Natural killer cell (primary cell): ENCODE results near the gene GALNT17. TPM values are rescaled to one million over a fixed set of nuclear protein-coding genes. Genes with fewer than 3 reads are reported as not detected.

Source experiments
- ATAC-seq, 3 donors: fragments of 150-1000 bp in 2 of 3; fragments of 200-7000 bp in 1 of 3; cut with Tn5 transposase; 1 replicate in 1 of 3; 2 replicates in 2 of 3; pipeline ENCODE4 v1.10.0; 2021; ENCODE audit warnings: mild to moderate bottlenecking in 2 of 3, moderate library complexity in 2 of 3
- DNase-seq, 2 donors: peaks; one replicate each; pipeline versions ENCODE4 v3.0.0 to v3.0.0-alpha.2; 2013 to 2021; ENCODE audit warnings: mixed read lengths in 1 of 2
- H3K27ac ChIP-seq: one replicate; pipeline ENCODE4 v1.5.1; 2013; ENCODE audit warnings: mild to moderate bottlenecking, low read length
- H3K27me3 ChIP-seq: one replicate; pipeline ENCODE4 v1.6.1; 2013; ENCODE audit warnings: low read length; ENCODE audit not compliant: control insufficient read depth, insufficient read depth
- H3K36me3 ChIP-seq: one replicate; pipeline ENCODE4 v1.6.1; 2013; ENCODE audit warnings: low read length; ENCODE audit not compliant: control insufficient read depth, insufficient read depth
- H3K4me1 ChIP-seq: one replicate; pipeline ENCODE4 v1.6.1; 2013; ENCODE audit warnings: low read length; ENCODE audit not compliant: control insufficient read depth, insufficient read depth
- H3K4me3 ChIP-seq: one replicate; pipeline ENCODE4 v1.5.1; 2013; ENCODE audit warnings: low read length
- H3K9me3 ChIP-seq: one replicate; pipeline ENCODE4 v1.6.1; 2013; ENCODE audit warnings: low read length; ENCODE audit not compliant: control insufficient read depth, insufficient read depth
- H3K27ac Mint-ChIP-seq, 2 donors: one replicate each; pipeline ENCODE4 v1.8.0; 2022; ENCODE audit warnings: mild to moderate bottlenecking in 2 of 2, mixed read lengths in 2 of 2, moderate library complexity in 1 of 2
- H3K27me3 Mint-ChIP-seq, 2 donors: one replicate each; pipeline ENCODE4 v1.8.0; 2022; ENCODE audit warnings: low read depth in 2 of 2, mixed read lengths in 2 of 2
- H3K36me3 Mint-ChIP-seq: one replicate; pipeline ENCODE4 v1.8.0; 2022; ENCODE audit warnings: mixed read lengths
- H3K4me1 Mint-ChIP-seq, 2 donors: one replicate each; pipeline ENCODE4 v1.8.0; 2022; ENCODE audit warnings: mixed read lengths in 2 of 2
- H3K4me3 Mint-ChIP-seq: one replicate; pipeline ENCODE4 v1.8.0; 2022; ENCODE audit warnings: mild to moderate bottlenecking, moderate library complexity, mixed read lengths
- H3K9me3 Mint-ChIP-seq, 2 donors: one replicate each; pipeline ENCODE4 v1.8.0; 2022; ENCODE audit warnings: mixed read lengths in 2 of 2
- CTCF ChIP-seq: fragments of 200-600 bp; IDR thresholded peaks from one replicate; pipeline ENCODE4 v1.8.0; 2022; ENCODE audit warnings: antibody characterized with exemption
- WGBS: methylation state at CpG from one replicate; pipeline ENCODE4 v1.1.7; 2013; ENCODE audit warnings: missing lambda C conversion rate; ENCODE audit not compliant: insufficient coverage; 5-methylcytosine and 5-hydroxymethylcytosine counted together
- intact Hi-C: fragments of 100-400 bp; cut with micrococcal nuclease; formaldehyde crosslinking; loops from one replicate; pipeline ENCODE4 v1.14.2; 2022
- total RNA-seq, 4 donors: library from RNA; stranded (reverse); fragments of 120-200 nt in 1 of 4; gene quantifications; one replicate each; pipeline versions ENCODE4 v1.2.3 to v1.2.4, GENCODE V29; 2013 to 2022

Gene GALNT17
- total RNA-seq, 3 donors from 2014 or later (not counting 1 experiment from before 2014, with no cell fraction given): not detected

GRCh38 chr7:71470326-71470725 lies 338.4 kb downstream of the GALNT17 start:
- intact Hi-C loops: no loop called here
- H3K4me3 ChIP-seq: no peak overlapping the region
- H3K4me1 ChIP-seq: no peaks in the 10 kb centered on the region
- no peaks in the 10 kb centered on the region for H3K27me3 Mint-ChIP-seq
- no peak overlapping the region for H3K27ac ChIP-seq
- H3K27ac Mint-ChIP-seq: no peak overlapping the region
- H3K4me1 Mint-ChIP-seq: no peaks in the 10 kb centered on the region
- TF ChIP-seq CTCF: no peak
- no peaks in the 10 kb centered on the region for H3K36me3 Mint-ChIP-seq
- no peaks in the 10 kb centered on the region for H3K36me3 ChIP-seq
- WGBS: 79% methylated on average over 3 of the region's 6 CpGs
- no peak overlapping the region for H3K4me3 Mint-ChIP-seq
- ATAC-seq (no peak), DNase-seq (no peak)
- H3K9me3 Mint-ChIP-seq: peaks cover 15 to 16% of the 10 kb centered on the region in 2 donors
- H3K27me3 ChIP-seq: no peaks in the 10 kb centered on the region
- H3K9me3 ChIP-seq: no peaks in the 10 kb centered on the region

GRCh38 chr7:71470830-71471229 lies 338.9 kb downstream of the GALNT17 start:
- Mint-ChIP-seq H3K4me3 (no peak overlapping the region), H3K9me3 (peaks cover 13 to 15% of the 10 kb centered on the region in 2 donors), H3K27ac (no peak overlapping the region), H3K4me1 (no peaks in the 10 kb centered on the region), H3K27me3 (no peaks in the 10 kb centered on the region), H3K36me3 (no peaks in the 10 kb centered on the region)
- Histone ChIP-seq H3K4me1 (no peaks in the 10 kb centered on the region), H3K36me3 (no peaks in the 10 kb centered on the region), H3K4me3 (no peak overlapping the region), H3K27ac (no peak overlapping the region), H3K27me3 (no peaks in the 10 kb centered on the region), H3K9me3 (no peaks in the 10 kb centered on the region)
- intact Hi-C loops: no loop called here
- ATAC-seq (no peak), DNase-seq (no peak)
- no peak for TF ChIP-seq CTCF
- 100% methylated on average over 1 of the region's 1 CpG for WGBS

- H3K9me3 ChIP-seq: peaks cover 5% of the 10 kb centered on the region
- DNase-seq: no peak
- H3K36me3 Mint-ChIP-seq: no peaks in the 10 kb centered on the region
These were observed 341.0 kb downstream of the GALNT17 start for GRCh38 chr7:71472962-71473361.

More at GRCh38 chr7:71472962-71473361, 341.0 kb downstream of the GALNT17 start:
- H3K9me3 Mint-ChIP-seq: peaks cover 11% of the 10 kb centered on the region in 2 donors
- H3K36me3 ChIP-seq: no peaks in the 10 kb centered on the region
- H3K27ac Mint-ChIP-seq: no peak overlapping the region
- H3K27ac ChIP-seq: no peak overlapping the region
- H3K4me1 Mint-ChIP-seq: no peaks in the 10 kb centered on the region
- WGBS: 96% methylated on average over 2 of the region's 2 CpGs
- H3K4me3 ChIP-seq: no peak overlapping the region
- H3K4me3 Mint-ChIP-seq: no peak overlapping the region
- no peak for ATAC-seq
- no peaks in the 10 kb centered on the region for H3K27me3 ChIP-seq
- no peak for TF ChIP-seq CTCF
- no peaks in the 10 kb centered on the region for H3K4me1 ChIP-seq
- intact Hi-C loops: no loop called here
- H3K27me3 Mint-ChIP-seq: no peaks in the 10 kb centered on the region
